Ammon's horn (tissue), 1 donor: ENCODE measurements around the gene AVEN.
"Not testable (repeated sequence)": the region's sequence is repeated elsewhere in the genome, so short reads cannot be mapped to it uniquely, and the experiment has no call there.

Experiments used
- DNase-seq: peaks from one replicate; pipeline ENCODE4 v3.0.0-alpha.2; 2016; ENCODE audit warnings: low spot score

Gene AVEN

DNA sequence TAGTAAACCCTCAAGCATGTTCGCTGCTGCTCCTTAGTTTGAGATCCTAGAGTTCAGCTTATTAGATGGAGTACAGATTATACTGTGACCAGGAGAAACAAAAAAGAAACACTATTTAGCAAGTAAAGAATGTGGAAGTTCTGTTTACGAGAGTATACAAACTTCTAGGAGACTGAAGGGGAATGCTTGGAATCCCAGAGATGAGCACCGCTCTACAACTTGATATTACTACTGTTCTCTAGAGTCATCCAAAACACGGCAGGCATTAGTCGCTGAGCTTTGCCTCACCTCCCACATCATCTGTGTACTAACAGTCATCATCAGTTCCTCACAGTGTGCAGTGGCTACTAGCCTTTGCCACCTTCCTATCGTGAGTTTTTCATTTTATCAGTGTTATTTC, 192.1 kb downstream of the AVEN start:
- no peak for DNase-seq

GRCh38 chr15:33846142-33846541, 192.9 kb downstream of the AVEN start:
- DNase-seq, result no peak

DNA sequence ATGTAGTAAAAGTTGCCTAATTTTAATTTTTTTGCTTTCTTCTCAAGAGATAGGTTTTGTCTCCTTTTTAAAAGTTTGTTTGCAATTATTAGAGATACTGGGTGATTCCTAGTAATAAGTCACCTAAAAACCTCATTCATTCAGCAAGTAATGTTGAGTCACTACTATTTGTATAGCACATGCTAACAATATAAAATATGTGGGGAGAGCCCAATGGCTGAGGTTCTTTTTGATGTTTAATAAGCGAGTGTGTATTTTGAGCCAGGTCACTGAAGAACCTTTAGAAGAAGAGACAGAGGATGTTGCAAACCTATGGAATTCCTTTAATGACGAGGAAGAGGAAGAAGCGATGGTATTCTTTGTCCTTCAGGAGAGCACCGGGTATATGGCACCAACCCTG, 194.4 kb downstream of the AVEN start:
- no peak for DNase-seq

DNA sequence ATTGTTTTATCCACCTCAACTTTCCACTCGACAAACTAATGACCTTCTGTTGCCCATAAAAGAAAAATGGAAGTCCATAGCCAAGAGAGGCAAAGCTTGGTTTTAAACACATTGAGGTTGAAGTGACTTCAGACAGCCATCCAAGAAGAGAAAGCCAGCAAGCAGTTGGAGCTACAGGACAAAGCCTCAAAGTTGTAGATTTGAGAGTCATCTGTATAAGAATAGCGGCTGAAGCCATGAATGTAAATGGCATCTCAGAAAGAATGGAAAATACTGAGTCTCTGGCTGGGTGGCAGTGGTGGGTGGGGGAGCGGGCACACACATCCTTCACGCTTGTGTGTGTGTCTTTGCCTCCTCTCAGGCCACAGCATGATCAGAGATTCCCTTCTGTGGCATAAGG, 194.8 kb downstream of the AVEN start:
- DNase-seq, result no peak

GRCh38 chr15:33840615-33841014, 198.4 kb downstream of the AVEN start:
- DNase-seq, result no peak

DNA sequence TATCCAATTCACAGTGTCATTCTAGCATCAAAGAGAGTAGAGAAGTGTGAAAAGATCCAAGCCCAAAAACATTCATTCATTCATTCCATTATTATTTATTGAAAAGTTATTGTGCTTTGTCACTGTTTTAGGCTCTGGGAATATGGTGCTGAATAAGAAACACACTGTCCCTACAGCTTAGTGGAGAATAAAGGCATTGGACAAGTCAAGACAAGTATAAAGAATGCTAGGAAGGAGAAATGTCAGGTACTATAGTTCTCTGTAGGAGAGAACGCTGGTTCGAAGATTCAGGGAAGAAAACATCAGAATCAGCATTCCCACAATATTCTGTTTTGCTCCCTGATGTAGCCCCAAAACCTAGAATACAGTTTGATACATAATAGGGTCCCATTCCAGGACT, 199.5 kb downstream of the AVEN start:
- no peak for DNase-seq

GRCh38 chr15:33837294-33837693, 201.7 kb downstream of the AVEN start:
- DNase-seq, result no peak

- DNase-seq, result peak; percentile 36
Observed at GRCh38 chr15:33834892-33835743, 203.9 kb downstream of the AVEN start.

DNA sequence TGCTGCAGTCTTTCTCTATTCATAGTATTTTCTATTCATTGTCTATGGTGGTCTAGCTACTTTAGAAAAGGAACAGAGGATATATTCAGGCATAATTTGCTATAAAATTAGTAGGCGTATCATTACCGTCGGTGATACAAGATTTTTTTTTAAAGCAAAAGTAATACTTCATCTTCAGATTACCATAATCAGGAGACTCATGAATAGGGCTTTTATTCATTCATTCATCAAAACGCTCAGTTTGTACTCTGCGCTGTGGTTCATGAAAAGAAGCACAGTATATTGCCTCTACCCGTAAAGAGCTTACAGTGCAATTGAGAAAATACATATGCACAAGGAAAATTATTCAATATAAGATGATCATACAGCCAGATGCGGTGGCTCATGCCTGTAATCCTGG, 207.4 kb downstream of the AVEN start:
- no peak for DNase-seq

GRCh38 chr15:33830351-33830750, 208.7 kb downstream of the AVEN start:
- no peak for DNase-seq

DNA sequence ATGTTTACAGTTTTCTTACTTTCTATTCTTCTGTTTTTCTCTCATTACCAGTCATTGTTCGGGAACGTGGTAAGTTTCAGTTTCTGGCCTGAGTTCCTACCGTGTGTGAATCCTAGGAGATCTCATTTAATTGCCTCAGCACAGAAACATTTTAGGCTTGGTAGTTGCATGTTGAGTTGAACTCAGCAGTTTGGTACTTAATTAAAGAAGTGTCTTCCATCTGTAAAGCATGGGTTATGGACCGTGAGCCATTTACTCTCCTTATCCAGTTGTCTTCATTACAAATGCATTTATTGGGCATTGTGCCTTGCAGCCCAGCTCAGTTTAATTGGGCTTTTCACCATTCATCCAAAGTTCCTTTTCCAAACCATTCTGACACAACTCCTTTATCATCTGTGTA, 212.8 kb downstream of the AVEN start:
- DNase-seq, result no peak

- no peak for DNase-seq
Observed at GRCh38 chr15:33825453-33825852, 213.6 kb downstream of the AVEN start.

- DNase-seq, result no peak
Observed at GRCh38 chr15:33823119-33823518, 215.9 kb downstream of the AVEN start.

DNA sequence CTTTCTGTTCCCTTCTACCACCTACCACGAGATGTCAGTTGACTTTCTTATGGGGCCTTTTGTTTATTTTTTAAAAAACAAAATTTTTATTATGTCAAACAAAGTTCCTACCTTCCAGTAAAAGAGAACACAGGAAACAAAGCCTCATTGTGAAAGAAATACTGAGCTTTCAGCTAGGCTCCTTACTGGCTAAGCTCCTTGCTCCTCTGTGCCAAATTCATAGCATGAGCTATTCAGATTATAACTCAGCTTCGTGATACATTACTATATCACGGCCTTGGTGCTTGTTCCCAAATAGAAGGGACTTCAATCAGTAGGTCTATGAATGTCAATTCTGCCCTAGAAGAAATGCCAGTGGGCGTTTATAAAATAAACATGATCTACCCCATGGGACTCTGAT, 216.5 kb downstream of the AVEN start:
- no peak for DNase-seq

- not testable (repeated sequence) for DNase-seq
Observed at GRCh38 chr15:33819499-33819898, 219.5 kb downstream of the AVEN start.
